GM12873 (cell line): ENCODE measurements around the gene XAB2.

Source experiments
- CTCF ChIP-seq: IDR thresholded peaks from 2 replicates; pipeline ENCODE4 v1.5.1; 2012; ENCODE audit warnings: low read depth, mild to moderate bottlenecking, moderate library complexity, low read length, control low read depth; ENCODE audit not compliant: insufficient read depth; ENCODE audit errors: missing control alignments

The XAB2 gene

DNA sequence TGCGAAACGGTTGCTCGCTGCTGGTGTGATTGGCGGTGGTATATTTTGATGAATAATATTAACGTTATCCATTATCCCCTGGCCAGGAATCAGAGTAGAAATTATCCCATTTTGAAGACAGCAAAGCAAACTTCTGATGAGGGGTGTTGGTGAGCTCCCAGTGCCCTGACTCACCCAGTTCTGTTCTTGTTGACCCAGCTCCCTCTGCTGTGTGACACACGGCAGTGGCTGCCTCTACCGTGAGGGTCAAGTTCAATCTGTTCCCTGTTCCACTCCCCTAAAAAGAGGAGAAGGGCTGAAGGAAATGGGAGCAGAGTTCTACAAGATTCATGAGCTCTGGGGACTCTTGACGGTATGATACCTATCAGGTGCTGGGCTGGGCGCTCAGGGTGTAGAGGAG, 31.7 kb downstream of the XAB2 start:
- TF ChIP-seq CTCF, result no peak

GRCh38 chr19:7596211-7596937, 33.0 kb downstream of the XAB2 start:
- TF ChIP-seq CTCF, result no peak

GRCh38 chr19:7595466-7596133, 33.7 kb downstream of the XAB2 start, which contains the start of gene CAMSAP3:
TSS of gene CAMSAP3 (plus strand) at chr19:7595863. CDS start at chr19:7596003, 140 bp downstream.
- no peak for TF ChIP-seq CTCF

DNA sequence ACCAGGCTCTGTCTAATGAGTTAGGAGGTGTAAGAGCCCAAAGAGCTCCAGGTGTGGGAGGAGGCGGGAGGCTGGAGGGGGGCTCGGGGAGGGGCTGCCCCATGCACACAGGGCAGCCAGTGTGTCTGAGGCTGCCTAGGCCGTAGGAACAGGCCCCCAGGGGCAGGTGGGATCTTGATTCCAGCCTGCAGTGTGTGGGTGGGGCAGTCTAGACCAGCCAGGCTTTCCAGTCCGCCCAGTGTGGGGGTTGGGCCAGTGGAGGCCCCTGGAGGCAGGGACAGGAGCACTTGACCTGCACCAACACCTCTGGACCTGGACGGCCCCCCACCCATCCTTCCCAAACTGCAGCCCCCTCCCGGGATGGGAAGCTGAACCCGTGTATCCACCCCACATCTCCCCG, 39.1 kb downstream of the XAB2 start:
- TF ChIP-seq CTCF, result no peak

GRCh38 chr19:7589822-7590221, 39.5 kb downstream of the XAB2 start:
- no peak for TF ChIP-seq CTCF

DNA sequence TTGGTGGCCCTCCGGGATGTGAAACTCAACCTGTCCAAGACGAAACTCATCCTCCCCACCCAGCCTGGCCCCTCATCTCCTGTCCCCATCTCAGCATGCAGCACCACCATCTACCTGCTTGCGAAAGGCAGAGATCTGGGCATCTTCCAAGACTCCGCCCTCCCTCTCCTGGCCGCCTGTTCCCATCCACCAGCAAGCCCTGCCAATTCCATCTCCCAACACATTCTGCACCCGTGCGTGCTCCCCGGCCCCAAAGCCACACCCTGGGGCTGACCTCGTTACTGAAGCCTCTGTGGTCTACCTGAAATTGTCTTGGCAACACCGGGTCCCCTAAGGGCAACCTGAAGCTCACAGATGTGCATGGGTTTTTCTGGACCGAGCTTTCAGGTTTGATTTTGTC, 46.9 kb downstream of the XAB2 start:
- no peak for TF ChIP-seq CTCF

GRCh38 chr19:7579182-7579581, 50.2 kb downstream of the XAB2 start:
- no peak for TF ChIP-seq CTCF
